AG04450 (cell line): Measurements from ENCODE around the gene CYS1. TPM values are rescaled to one million over a fixed set of nuclear protein-coding genes. Genes with fewer than 3 reads are reported as not detected.
A peak's percentile ranks its signal among the peaks of the same experiment; 100 is the strongest.

Source experiments
- CTCF ChIA-PET: fragments of 300-600, 350-600 bp; formaldehyde crosslinking; extraction: SDS; loops from one replicate; lab custom pipeline; 2022; ENCODE audit warnings: antibody characterized with exemption, inconsistent platforms; lab: Charles Lee
- POLR2A ChIA-PET: fragments of 350-600 bp; formaldehyde crosslinking; extraction: SDS; loops from one replicate; lab custom pipeline; 2021; ENCODE audit warnings: antibody characterized with exemption, inconsistent platforms; lab: Yijun Ruan, JAX
- DNase-seq: peaks from one replicate; pipeline ENCODE4 v3.0.0-alpha.2; 2011; ENCODE audit warnings: low read depth, low spot score
- H3K27ac ChIP-seq: one replicate; pipeline ENCODE4 v1.5.1; 2012; ENCODE audit warnings: low read depth, low read length, control low read depth
- H3K27me3 ChIP-seq: one replicate; pipeline ENCODE4 v1.6.0; 2012; ENCODE audit warnings: low read length; ENCODE audit not compliant: control insufficient read depth, insufficient read depth
- H3K4me3 ChIP-seq: 2 replicates; pipeline ENCODE4 v1.5.1; 2011; ENCODE audit warnings: mild to moderate bottlenecking, low read depth, low read length, control low read depth
- H3K9me3 ChIP-seq: 2 replicates; pipeline ENCODE4 v1.5.1; 2012; ENCODE audit warnings: low read length; ENCODE audit not compliant: control insufficient read depth, insufficient read depth
- polyA plus RNA-seq: library from polyadenylated mRNA; depleted of rRNA; stranded (reverse); fragments of >200 nt; gene quantifications from 2 replicates; pipeline ENCODE4 v1.2.3, GENCODE V29; 2011
- TF ChIP-seq, protein P1 (sequence below): IDR thresholded peaks from 2 replicates; pipeline ENCODE4 v1.5.1; 2011; ENCODE audit warnings: low read depth, low read length, control low read depth, inconsistent platforms

The CYS1 gene
- polyA plus RNA-seq, 1 experiment: 0.12 TPM

DNA sequence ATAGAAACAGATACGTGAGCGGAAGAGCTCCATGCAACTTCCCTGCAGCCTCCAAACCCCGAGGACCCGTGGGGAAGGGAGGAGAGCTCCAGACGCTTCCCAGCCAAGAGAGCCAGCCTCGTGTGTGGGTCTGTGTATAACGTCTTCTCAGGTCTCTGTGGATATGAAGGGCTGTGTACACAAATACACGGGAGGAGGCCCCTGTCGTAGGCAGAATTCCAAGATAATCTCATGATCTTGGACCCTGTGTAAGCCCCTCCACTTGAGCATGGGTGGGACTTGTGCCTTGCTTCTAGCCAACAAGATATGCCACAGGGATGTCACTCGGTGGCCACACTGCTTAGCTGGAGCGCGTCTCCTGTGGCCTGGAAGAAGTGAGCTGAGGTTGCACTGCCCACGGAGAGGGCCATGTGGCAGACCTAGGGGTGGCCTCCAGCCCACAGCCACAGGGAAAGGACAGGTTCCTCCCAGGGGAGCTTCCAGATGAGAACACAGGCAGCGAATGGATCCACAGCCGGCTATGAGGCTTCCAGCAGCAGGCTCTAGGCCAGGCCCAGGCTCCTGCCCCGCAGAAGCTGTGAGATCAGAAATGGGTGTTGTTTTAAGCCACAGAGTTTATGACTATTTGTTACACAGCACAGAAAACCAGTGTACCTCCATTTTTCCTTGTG, 52.4 kb downstream of the CYS1 start:
- TF ChIP-seq, protein P1, sequence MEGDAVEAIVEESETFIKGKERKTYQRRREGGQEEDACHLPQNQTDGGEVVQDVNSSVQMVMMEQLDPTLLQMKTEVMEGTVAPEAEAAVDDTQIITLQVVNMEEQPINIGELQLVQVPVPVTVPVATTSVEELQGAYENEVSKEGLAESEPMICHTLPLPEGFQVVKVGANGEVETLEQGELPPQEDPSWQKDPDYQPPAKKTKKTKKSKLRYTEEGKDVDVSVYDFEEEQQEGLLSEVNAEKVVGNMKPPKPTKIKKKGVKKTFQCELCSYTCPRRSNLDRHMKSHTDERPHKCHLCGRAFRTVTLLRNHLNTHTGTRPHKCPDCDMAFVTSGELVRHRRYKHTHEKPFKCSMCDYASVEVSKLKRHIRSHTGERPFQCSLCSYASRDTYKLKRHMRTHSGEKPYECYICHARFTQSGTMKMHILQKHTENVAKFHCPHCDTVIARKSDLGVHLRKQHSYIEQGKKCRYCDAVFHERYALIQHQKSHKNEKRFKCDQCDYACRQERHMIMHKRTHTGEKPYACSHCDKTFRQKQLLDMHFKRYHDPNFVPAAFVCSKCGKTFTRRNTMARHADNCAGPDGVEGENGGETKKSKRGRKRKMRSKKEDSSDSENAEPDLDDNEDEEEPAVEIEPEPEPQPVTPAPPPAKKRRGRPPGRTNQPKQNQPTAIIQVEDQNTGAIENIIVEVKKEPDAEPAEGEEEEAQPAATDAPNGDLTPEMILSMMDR: no peak
- no peaks in the 10 kb centered on the region for H3K27me3 ChIP-seq
- ChIA-PET POLR2A (no interaction called here), CTCF (interaction anchor here (0.6 to 1.3 kb wide), 3 partner anchors 21 to 214 kb away, joined by 4 to 6 read pairs (median 4); no protein-coding TSS in a partner anchor)
- DNase-seq: no peak
- no peak overlapping the region for H3K4me3 ChIP-seq
- no peaks in the 10 kb centered on the region; the same call in none of the 2 replicates for H3K9me3 ChIP-seq
- H3K27ac ChIP-seq: no peak overlapping the region

DNA sequence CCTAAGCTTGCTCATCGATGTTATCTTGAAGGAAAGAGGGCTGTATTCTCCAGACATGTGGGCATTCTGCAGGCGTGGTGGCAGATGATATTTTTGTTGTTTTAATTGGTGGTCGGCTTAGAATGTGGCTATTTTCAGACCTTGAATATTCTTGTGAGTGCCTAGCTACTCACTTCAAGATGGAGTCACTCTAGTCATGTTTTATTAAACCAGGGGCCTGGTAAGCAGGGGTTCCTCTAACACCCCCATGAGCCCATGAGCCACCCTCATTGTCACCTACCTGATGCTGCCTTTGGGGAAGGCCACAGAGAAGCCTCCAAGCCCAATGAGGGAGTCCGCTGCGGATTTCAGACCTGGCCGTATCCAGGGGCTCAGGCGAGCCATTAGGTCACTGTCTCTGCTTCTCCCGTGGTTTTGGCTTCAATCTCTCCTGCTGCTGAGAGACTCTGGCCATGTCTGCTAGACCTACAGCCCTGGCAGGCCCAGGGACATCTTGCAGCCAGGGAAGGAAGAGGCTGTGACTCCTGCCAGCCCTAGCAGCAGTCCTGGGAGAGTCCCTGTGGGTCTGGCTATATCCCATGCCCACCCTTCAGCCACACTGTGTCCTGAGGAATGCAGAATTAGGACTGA, 53.2 kb downstream of the CYS1 start:
- H3K27me3 ChIP-seq: no peaks in the 10 kb centered on the region
- no peak for DNase-seq
- ChIA-PET CTCF (interaction anchor here (1.0 to 1.3 kb wide), 2 partner anchors 21 to 43 kb away, joined by 4 read pairs; no protein-coding TSS in a partner anchor), POLR2A (no interaction called here)
- no peak overlapping the region for H3K27ac ChIP-seq
- TF ChIP-seq, protein P1: no peak
- no peaks in the 10 kb centered on the region; the same call in none of the 2 replicates for H3K9me3 ChIP-seq
- no peak overlapping the region for H3K4me3 ChIP-seq

DNA sequence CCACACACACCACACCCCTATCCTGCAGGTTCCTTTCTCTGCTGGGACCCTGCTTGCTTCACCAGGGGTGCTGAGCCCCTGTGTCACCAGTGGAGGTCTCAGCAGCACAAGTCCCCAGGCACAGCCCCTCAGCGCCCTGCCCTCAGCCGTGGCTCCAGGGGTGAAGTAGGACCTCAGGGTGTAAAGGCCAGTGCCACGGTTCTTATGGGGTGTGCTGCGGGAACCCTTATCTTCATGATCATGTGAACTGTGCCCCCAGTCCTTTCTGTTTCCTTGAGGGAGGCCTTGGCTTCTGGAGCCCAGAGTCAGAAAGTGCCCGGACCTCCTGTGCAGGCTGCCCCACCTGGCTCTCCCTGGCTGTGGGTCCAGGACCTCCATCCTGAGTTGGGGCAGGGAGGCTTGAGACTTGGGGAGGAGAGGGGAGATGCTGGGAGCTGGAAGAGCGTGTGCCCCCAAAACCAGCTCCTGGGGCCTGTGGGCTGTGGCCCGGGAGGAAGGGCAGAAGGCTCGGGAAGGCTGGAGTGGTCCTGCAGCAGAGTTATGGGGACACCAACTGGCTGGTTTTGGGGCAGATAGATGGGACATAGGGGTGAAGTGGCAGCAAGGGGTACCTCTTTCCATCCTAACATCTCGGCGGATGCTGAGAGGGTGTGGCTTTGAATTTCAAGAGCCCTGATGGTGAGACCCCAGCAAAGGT, 57.1 kb downstream of the CYS1 start:
- POLR2A ChIA-PET: no interaction called here
- DNase-seq: no peak
- H3K27ac ChIP-seq: no peak overlapping the region
- H3K9me3 ChIP-seq: peaks cover 2% of the 10 kb centered on the region
- TF ChIP-seq, protein P1: peak; percentile 26; the same call in 1 of the 2 replicates
- CTCF ChIA-PET: interaction anchor here (0.8 kb wide), 1 partner anchor 209 kb away, joined by 3 read pairs; no protein-coding TSS in a partner anchor
- peaks cover 9% of the 10 kb centered on the region for H3K27me3 ChIP-seq
- H3K4me3 ChIP-seq: no peak overlapping the region

DNA sequence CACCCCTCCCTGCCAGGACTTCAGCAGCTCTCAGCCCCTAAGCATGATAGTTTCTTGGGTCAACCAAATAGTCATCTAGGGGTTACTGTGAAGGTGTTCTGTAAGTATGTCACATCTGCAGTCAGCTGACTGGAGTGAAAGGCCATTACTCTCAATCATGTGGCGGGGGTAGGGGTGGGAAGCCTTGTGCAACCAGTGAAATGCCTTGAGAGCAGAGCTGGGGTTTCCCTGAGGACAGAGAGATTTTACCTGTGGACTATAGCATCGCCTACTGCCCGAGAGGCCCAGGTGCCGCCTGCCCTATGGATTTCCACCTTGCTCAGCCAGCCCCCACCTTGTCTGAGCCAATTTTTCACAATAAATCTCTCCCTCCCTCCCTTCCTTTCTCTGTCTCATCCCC, 57.8 kb downstream of the CYS1 start:
- TF ChIP-seq, protein P1: no peak
- peaks cover 9% of the 10 kb centered on the region for H3K27me3 ChIP-seq
- H3K4me3 ChIP-seq: no peak overlapping the region
- DNase-seq: no peak
- H3K9me3 ChIP-seq: peaks cover 8% of the 10 kb centered on the region
- H3K27ac ChIP-seq: no peak overlapping the region
- CTCF ChIA-PET: no interaction called here
- POLR2A ChIA-PET: no interaction called here
